PFSK-1 (cell line): ENCODE data around the gene FUT8.

Source experiments
- FOXP2 ChIP-seq: optimal IDR thresholded peaks from 2 replicates; pipeline ENCODE3; 2011; ENCODE audit warnings: borderline replicate concordance, control low read depth, inconsistent platforms; ENCODE audit not compliant: insufficient read depth; ENCODE audit errors: extremely low read length, extremely low read depth
- POLR2AphosphoS5 ChIP-seq: IDR thresholded peaks from 2 replicates; pipeline ENCODE4 v1.6.1; 2012; ENCODE audit warnings: low read depth, mild to moderate bottlenecking, control low read depth, low read length, moderate library complexity
- REST ChIP-seq, 2 experiments: IDR thresholded peaks; 2 replicates each; pipeline versions ENCODE4 v1.6.1 to v1.8.0; 2011 to 2012; ENCODE audit warnings: low read depth in 2 of 2, low read length in 2 of 2, control low read depth in 1 of 2, inconsistent platforms in 1 of 2, mild to moderate bottlenecking in 1 of 2, moderate library complexity in 1 of 2; ENCODE audit not compliant: insufficient read depth in 1 of 2
- SIN3A ChIP-seq: IDR thresholded peaks from 2 replicates; pipeline ENCODE4 v1.6.1; 2012; ENCODE audit warnings: mild to moderate bottlenecking, low read length, moderate library complexity, borderline replicate concordance; ENCODE audit not compliant: insufficient read depth
- TAF1 ChIP-seq: IDR thresholded peaks from 2 replicates; pipeline ENCODE4 v1.6.1; 2012; ENCODE audit warnings: low read length, control low read depth, borderline replicate concordance; ENCODE audit not compliant: insufficient read depth

FUT8 gene

GRCh38 chr14:65738339-65738738, 325.8 kb downstream of the FUT8 start:
- TF ChIP-seq SIN3A (no peak), FOXP2 (no peak), POLR2AphosphoS5 (no peak), TAF1 (no peak), REST (IDR thresholded peaks at IDR 0.05; ENCODE audit: insufficient read depth in 1 of 2, low read depth in 2 of 2, low read length in 2 of 2) (no peak)

- TF ChIP-seq SIN3A (no peak), REST (IDR thresholded peaks at IDR 0.05; ENCODE audit: insufficient read depth in 1 of 2, low read depth in 2 of 2, low read length in 2 of 2) (no peak), POLR2AphosphoS5 (no peak), TAF1 (no peak), FOXP2 (no peak)
Observed at GRCh38 chr14:65745396-65746190, 333.1 kb downstream of the FUT8 start.

GRCh38 chr14:65748796-65749195, 336.3 kb downstream of the FUT8 start:
- TF ChIP-seq FOXP2 (no peak), REST (IDR thresholded peaks at IDR 0.05; ENCODE audit: insufficient read depth in 1 of 2, low read depth in 2 of 2, low read length in 2 of 2) (no peak), SIN3A (no peak), POLR2AphosphoS5 (no peak), TAF1 (no peak)

GRCh38 chr14:65749287-65749686, 336.8 kb downstream of the FUT8 start:
- TF ChIP-seq POLR2AphosphoS5 (no peak), FOXP2 (no peak), REST (IDR thresholded peaks at IDR 0.05; ENCODE audit: insufficient read depth in 1 of 2, low read depth in 2 of 2, low read length in 2 of 2) (no peak), TAF1 (no peak), SIN3A (no peak)

GRCh38 chr14:65750906-65751305, 338.4 kb downstream of the FUT8 start:
- TF ChIP-seq POLR2AphosphoS5: no peak
- no peak for TF ChIP-seq FOXP2
- no peak for TF ChIP-seq TAF1
- no peak for TF ChIP-seq SIN3A
- no peak for TF ChIP-seq REST (IDR thresholded peaks at IDR 0.05; ENCODE audit: insufficient read depth in 1 of 2, low read depth in 2 of 2, low read length in 2 of 2)
